ENCODE measurements around the gene MADD. TPM values are rescaled to one million over a fixed set of nuclear protein-coding genes. Genes with fewer than 3 reads are reported as not detected.
A peak's percentile ranks its signal among the peaks of the same experiment; 100 is the strongest.

MADD gene
- total RNA-seq, 4 donors from 2014 or later = 47.8 to 83.2 (median 72.9) TPM

DNA sequence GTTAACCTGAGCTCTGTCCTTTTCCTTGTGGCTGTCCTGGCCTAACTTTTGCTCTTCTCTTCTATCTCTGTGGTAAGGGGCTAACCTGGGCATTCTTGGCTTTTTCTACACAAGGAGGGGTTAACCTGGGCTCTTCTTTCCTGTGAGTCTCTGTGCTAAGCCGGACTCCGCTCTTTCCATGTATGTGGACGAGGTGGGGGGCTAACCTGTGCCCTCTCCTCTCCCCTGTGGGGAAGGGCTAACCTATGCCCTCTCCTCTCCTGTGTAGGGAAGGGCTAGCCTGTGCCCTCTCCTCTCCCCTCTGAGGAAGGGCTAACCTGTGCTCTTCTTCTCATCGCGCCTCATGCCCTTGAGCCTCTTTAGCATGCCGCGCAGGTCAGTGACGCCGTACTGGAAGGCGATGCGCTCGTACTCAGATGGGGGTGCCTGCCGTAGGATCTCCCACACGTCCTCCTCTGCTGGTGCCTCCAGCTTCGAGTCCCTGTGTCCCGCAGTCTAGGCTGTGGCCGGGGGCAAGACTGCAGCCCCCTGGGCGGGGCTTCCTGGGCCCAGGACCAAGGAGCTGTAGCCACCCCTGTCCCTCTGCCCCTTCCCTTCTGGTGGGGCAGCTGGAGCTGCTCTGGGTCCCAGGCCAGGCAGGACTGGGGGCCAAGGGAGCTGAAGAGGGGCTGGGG, 76.1 kb downstream of the MADD start:
- peak in 1 of 3 donors; percentile 46 for DNase-seq
- no peak overlapping the region for H3K4me3 ChIP-seq
- no peaks in the 10 kb centered on the region for H3K36me3 ChIP-seq
- no peak overlapping the region for H3K27ac ChIP-seq
- TF ChIP-seq, protein P1, sequence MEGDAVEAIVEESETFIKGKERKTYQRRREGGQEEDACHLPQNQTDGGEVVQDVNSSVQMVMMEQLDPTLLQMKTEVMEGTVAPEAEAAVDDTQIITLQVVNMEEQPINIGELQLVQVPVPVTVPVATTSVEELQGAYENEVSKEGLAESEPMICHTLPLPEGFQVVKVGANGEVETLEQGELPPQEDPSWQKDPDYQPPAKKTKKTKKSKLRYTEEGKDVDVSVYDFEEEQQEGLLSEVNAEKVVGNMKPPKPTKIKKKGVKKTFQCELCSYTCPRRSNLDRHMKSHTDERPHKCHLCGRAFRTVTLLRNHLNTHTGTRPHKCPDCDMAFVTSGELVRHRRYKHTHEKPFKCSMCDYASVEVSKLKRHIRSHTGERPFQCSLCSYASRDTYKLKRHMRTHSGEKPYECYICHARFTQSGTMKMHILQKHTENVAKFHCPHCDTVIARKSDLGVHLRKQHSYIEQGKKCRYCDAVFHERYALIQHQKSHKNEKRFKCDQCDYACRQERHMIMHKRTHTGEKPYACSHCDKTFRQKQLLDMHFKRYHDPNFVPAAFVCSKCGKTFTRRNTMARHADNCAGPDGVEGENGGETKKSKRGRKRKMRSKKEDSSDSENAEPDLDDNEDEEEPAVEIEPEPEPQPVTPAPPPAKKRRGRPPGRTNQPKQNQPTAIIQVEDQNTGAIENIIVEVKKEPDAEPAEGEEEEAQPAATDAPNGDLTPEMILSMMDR (IDR thresholded peaks at IDR 0.05) = no peak
- TF ChIP-seq POLR2A (IDR thresholded peaks at IDR 0.05) = no peak
- H3K27me3 ChIP-seq = no peaks in the 10 kb centered on the region
- H3K9me3 ChIP-seq = no peaks in the 10 kb centered on the region
- no peaks in the 10 kb centered on the region for H3K4me1 ChIP-seq

DNA sequence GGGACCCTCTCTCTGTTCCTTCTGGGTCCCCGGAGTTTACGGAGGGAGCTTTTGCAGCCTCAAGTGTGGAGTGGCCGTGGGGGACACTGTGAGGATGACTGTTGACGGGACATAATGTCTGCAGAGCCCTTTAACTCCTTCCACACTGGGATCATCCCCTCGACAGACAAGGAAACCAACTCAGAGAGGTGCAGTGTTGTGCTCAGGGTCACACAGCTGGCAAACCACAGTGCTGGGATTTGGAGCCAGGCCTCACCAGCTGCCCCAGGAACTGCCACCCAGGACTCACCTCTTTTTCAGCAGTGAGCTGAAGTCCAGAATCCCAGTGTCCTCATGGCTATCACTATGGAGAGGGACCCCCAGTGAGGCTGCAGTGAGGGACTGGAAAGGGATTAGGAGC, 77.2 kb downstream of the MADD start:
- no peak for DNase-seq
- TF ChIP-seq, protein P1 (IDR thresholded peaks at IDR 0.05) = no peak
- no peak for TF ChIP-seq POLR2A (IDR thresholded peaks at IDR 0.05)
- Histone ChIP-seq H3K4me3 (no peak overlapping the region), H3K27ac (no peak overlapping the region), H3K4me1 (no peaks in the 10 kb centered on the region), H3K27me3 (no peaks in the 10 kb centered on the region), H3K36me3 (no peaks in the 10 kb centered on the region), H3K9me3 (no peaks in the 10 kb centered on the region)

DNA sequence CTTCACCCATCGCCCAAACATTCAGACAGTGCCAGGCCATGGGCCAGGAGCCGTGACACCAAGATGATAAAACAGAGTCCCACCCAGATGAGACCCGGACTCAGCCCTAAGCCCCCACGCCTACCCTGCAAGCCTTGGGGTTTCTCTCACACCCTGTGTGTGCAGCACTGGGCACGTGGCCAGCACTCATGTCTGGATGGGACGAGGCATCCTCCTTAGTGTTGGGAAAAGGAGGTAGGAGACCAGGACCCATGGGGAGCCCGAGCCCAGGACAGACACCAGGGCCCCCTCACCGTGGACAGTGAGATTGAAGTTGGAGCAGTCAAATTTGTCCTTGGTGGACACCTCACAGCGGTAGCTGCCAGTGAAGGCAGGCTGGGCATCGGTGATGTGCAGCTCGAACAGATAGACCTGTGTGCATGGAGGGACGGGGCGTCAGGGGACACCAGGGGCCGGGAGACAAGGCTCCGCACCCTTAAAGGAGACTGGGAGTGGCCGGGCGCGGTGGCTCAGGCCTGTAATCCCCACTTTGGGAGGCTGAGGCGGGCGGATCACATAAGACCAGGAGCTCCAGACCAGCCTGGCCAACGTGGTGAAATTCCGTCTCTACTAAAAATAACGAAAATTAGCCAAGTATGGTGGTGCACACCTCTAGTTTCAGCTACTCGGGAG, 78.3 kb downstream of the MADD start:
- TF ChIP-seq, protein P1 (IDR thresholded peaks at IDR 0.05) = no peak
- TF ChIP-seq POLR2A (IDR thresholded peaks at IDR 0.05) = no peak
- Histone ChIP-seq H3K27me3 (no peaks in the 10 kb centered on the region), H3K4me3 (no peak overlapping the region), H3K4me1 (no peaks in the 10 kb centered on the region), H3K9me3 (no peaks in the 10 kb centered on the region), H3K36me3 (no peaks in the 10 kb centered on the region), H3K27ac (no peak overlapping the region)
- no peak for DNase-seq

DNA sequence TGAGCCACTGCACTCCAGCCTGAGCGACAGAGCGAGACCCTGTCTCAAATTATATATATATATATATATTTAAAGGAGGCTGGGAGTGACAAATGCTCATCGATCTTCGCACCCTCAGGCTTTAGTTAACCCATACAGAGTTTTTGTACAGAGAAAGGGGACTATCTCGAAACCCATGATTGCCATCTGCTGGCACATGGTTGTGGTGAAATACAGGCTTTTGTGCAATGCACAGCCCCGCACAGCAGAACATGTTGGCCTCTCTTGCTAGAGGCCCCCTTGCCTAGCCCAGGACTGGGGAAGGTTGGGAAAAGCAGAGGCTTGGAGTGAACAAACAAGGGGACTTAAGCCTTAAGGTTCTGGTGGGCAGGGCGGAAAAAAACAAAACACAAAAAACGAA, 78.9 kb downstream of the MADD start:
- Histone ChIP-seq H3K9me3 (no peaks in the 10 kb centered on the region), H3K27me3 (no peaks in the 10 kb centered on the region), H3K36me3 (no peaks in the 10 kb centered on the region), H3K27ac (no peak overlapping the region), H3K4me1 (no peaks in the 10 kb centered on the region), H3K4me3 (no peak overlapping the region)
- TF ChIP-seq POLR2A (IDR thresholded peaks at IDR 0.05) = no peak
- TF ChIP-seq, protein P1 (IDR thresholded peaks at IDR 0.05) = peak in 1 of 6 experiments; percentile 6
- DNase-seq = no peak

DNA sequence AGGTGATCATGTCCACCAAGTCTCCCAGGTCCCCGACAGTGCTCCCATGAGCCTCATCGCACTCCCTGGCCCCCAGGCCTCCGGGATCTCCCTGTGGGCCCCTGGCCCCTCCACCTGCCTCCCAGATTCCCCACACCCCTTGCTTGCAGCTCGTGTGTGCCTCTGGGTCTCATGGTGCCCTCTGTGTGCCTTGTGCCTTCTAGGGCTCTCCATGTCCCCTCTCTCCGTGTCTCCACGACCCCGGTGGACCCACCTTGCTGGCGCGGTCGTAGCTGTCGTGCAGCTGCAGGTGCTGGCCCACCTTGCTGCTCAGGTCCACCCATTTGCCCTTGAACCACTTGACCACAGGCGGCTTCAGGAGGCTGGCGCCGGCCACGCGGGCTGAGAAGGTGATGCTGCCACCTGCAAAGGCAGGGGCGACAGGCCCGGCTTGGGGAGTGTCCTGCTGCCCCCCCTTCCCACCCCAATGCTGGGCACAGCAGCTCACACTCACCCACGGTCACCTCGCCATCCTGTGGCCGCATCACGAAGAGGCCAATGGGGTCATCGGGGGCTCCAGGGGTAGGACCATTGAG, 79.7 kb downstream of the MADD start:
- no peaks in the 10 kb centered on the region for H3K36me3 ChIP-seq
- H3K4me3 ChIP-seq = no peak overlapping the region
- no peaks in the 10 kb centered on the region for H3K27me3 ChIP-seq
- H3K9me3 ChIP-seq = no peaks in the 10 kb centered on the region
- H3K27ac ChIP-seq = no peak overlapping the region
- DNase-seq = no peak
- H3K4me1 ChIP-seq = no peaks in the 10 kb centered on the region
- TF ChIP-seq, protein P1 (IDR thresholded peaks at IDR 0.05) = no peak
- TF ChIP-seq POLR2A (IDR thresholded peaks at IDR 0.05) = no peak
